B cell (primary cell): ENCODE measurements around the gene GZMB.

Experiments used
- CTCF ChIP-seq: fragments of 200-600 bp; IDR thresholded peaks from one replicate; pipeline ENCODE4 v1.8.0; 2022; ENCODE audit warnings: antibody characterized with exemption, mild to moderate bottlenecking
- EZH2 ChIP-seq: IDR thresholded peaks from 2 replicates; pipeline ENCODE4 v1.6.1; 2012; ENCODE audit warnings: borderline replicate concordance, low read depth, mild to moderate bottlenecking, moderate library complexity, low read length; ENCODE audit not compliant: insufficient read depth, poor library complexity, severe bottlenecking

- TF ChIP-seq CTCF, result no peak
- TF ChIP-seq EZH2, result no peak
These were observed 26.1 kb upstream of the GZMB start for GRCh38 chr14:24659916-24660570.
